K562 (cell line): Measurements from ENCODE around the gene ITPR3. TPM values are rescaled to one million over a fixed set of nuclear protein-coding genes. Genes with fewer than 3 reads are reported as not detected.
A peak's percentile ranks its signal among the peaks of the same experiment; 100 is the strongest.

Experiments used
- BHLHE40 ChIP-seq: IDR thresholded peaks from 2 replicates; pipeline ENCODE4 v1.6.1; 2011; ENCODE audit warnings: low read length, improper control_type of control experiment
- CTBP1 ChIP-seq: fragments of 450-650 bp; IDR thresholded peaks from 2 replicates; pipeline ENCODE4 v1.6.1; 2016; ENCODE audit warnings: borderline replicate concordance
- DNMT1 ChIP-seq: fragments of 450-650 bp; IDR thresholded peaks from 2 replicates; pipeline ENCODE4 v1.6.1; 2016; ENCODE audit warnings: antibody characterized with exemption, mild to moderate bottlenecking
- E2F8 ChIP-seq: fragments of 450-650 bp; IDR thresholded peaks from 2 replicates; pipeline ENCODE4 v1.7.1; 2018; ENCODE audit warnings: mild to moderate bottlenecking, low read depth; ENCODE audit not compliant: partially characterized antibody
- EHMT2 ChIP-seq: fragments of 450-650 bp; IDR thresholded peaks from 2 replicates; pipeline ENCODE4 v1.6.1; 2018; ENCODE audit warnings: antibody characterized with exemption
- FOXJ3 ChIP-seq: sonication (generic); formaldehyde crosslinking; IDR thresholded peaks from 2 replicates; pipeline ENCODE4 v1.4.0; 2020; ENCODE audit warnings: mild to moderate bottlenecking, missing genetic modification reagents
- GABPB1 ChIP-seq: sonication (generic); formaldehyde crosslinking; IDR thresholded peaks from 2 replicates; pipeline ENCODE4 v1.8.0; 2022; ENCODE audit warnings: mild to moderate bottlenecking, missing genetic modification reagents
- HNRNPLL ChIP-seq: fragments of 200-400 bp; formaldehyde crosslinking; IDR thresholded peaks from 2 replicates; pipeline ENCODE4 v1.6.1; 2017; ENCODE audit warnings: low read length, low read depth, mild to moderate bottlenecking; ENCODE audit not compliant: poor library complexity, severe bottlenecking
- HNRNPUL1 ChIP-seq: fragments of 200-400 bp; formaldehyde crosslinking; IDR thresholded peaks from 2 replicates; pipeline ENCODE4 v1.6.1; 2017; ENCODE audit warnings: low read length
- KAT7 ChIP-seq: sonication (generic); formaldehyde crosslinking; IDR thresholded peaks from 2 replicates; pipeline ENCODE4 v1.8.0; 2022; ENCODE audit warnings: missing genetic modification reagents, mild to moderate bottlenecking, borderline replicate concordance
- MAFK ChIP-seq: IDR thresholded peaks from 2 replicates; pipeline ENCODE4 v1.6.1; 2011; ENCODE audit warnings: low read length, improper control_type of control experiment
- MLLT1 ChIP-seq, 2 experiments: fragments of 450-650 bp; IDR thresholded peaks; 2 replicates each; pipeline ENCODE4 v1.6.1; 2016
- NCOA4 ChIP-seq: fragments of 450-650 bp; IDR thresholded peaks from 2 replicates; pipeline ENCODE4 v1.6.1; 2018; ENCODE audit warnings: mild to moderate bottlenecking; ENCODE audit not compliant: partially characterized antibody
- SMARCB1 ChIP-seq: IDR thresholded peaks from 2 replicates; pipeline ENCODE4 v1.6.1; 2011; ENCODE audit warnings: improper control_type of control experiment, low read depth; ENCODE audit not compliant: insufficient read length
- SRF ChIP-seq, 2 experiments: fragments of 250-450, 450-650 bp in 1 of 2; sonication (Bioruptor Pico) in 1 of 2; sonication (generic) in 1 of 2; formaldehyde crosslinking; IDR thresholded peaks; 2 replicates each; pipeline versions ENCODE4 v1.5.0 to v1.5.1; 2020 to 2022; ENCODE audit warnings: mild to moderate bottlenecking in 1 of 2, missing genetic modification reagents in 1 of 2
- TEAD1 ChIP-seq, 2 experiments: fragments of 450-650 bp in 1 of 2; sonication (generic) in 1 of 2; formaldehyde crosslinking; IDR thresholded peaks; 2 replicates each; pipeline versions ENCODE4 v1.4.0 to v1.8.0; 2020 to 2022; ENCODE audit warnings: mild to moderate bottlenecking in 2 of 2, missing genetic modification reagents in 1 of 2
- ZEB2 ChIP-seq: fragments of 450-650 bp; IDR thresholded peaks from 2 replicates; pipeline ENCODE4 v1.6.1; 2016
- ZNF23 ChIP-seq: fragments of 250-450 bp; sonication (Bioruptor Pico); IDR thresholded peaks from 2 replicates; pipeline ENCODE4 v1.4.0; 2020; ENCODE audit warnings: mild to moderate bottlenecking
- ZNF274 ChIP-seq: IDR thresholded peaks from 2 replicates; pipeline ENCODE4 v1.6.1; 2011; ENCODE audit warnings: low read depth, mild to moderate bottlenecking, low read length, moderate library complexity, borderline replicate concordance
- ZNF277 ChIP-seq: fragments of 250-450 bp; sonication (Bioruptor Pico); IDR thresholded peaks from 2 replicates; pipeline ENCODE4 v1.8.0; 2022; ENCODE audit warnings: inconsistent platforms, mild to moderate bottlenecking, moderate library complexity, borderline replicate concordance
- polyA plus RNA-seq, 8 experiments: library from polyadenylated mRNA; depleted of rRNA in 4 of 8; stranded (reverse) in 5 of 8; unstranded in 3 of 8; fragments of >200 nt; fragmentation: Nextera tagmentation in 2 of 8; fragmentation: Illumina TruSeq in 1 of 8; extraction: Ambion mirVana in 2 of 8; extraction: Trizol in 1 of 8; gene quantifications; 2 replicates each; pipeline versions ENCODE4 v1.2.1 to v1.2.3, GENCODE V29; 2011 to 2014; ENCODE audit warnings: inconsistent platforms in 1 of 8, missing spikeins in 1 of 8
- total RNA-seq, 7 experiments: library from RNA; depleted of rRNA in 6 of 7; stranded (reverse); fragments of >200 nt in 6 of 7; fragmentation: Illumina TruSeq in 2 of 7; extraction: Trizol in 2 of 7; gene quantifications; 2 replicates each; pipeline versions ENCODE4 v1.2.1 to v1.2.3, GENCODE V29; 2011 to 2021; ENCODE audit warnings: low replicate concordance in 1 of 7

ITPR3 gene
- total and polyA plus RNA-seq, 9 of the 15 experiments (the other 6 are each of a cell fraction or from before 2014, with no cell fraction given): 0.39 to 35.7 (median 13.2) TPM

GRCh38 chr6:33672808-33673207, 51.7 kb downstream of the ITPR3 start (continued):
- TF ChIP-seq E2F8 (no peak), ZNF274 (no peak), CTBP1 (peak; percentile 74), KAT7 (CRISPR knock-in tag) (no peak), SRF (CRISPR knock-in tag; IDR thresholded peaks at IDR 0.05) (no peak), BHLHE40 (peak; percentile 35), GABPB1 (CRISPR knock-in tag) (peak; percentile 52), DNMT1 (no peak), ZNF277 (CRISPR knock-in tag) (no peak), ZEB2 (no peak), HNRNPUL1 (no peak), TEAD1 (CRISPR knock-in tag; IDR thresholded peaks at IDR 0.05) (no peak), SMARCB1 (no peak), FOXJ3 (CRISPR knock-in tag) (no peak), MAFK (no peak), MLLT1 (IDR thresholded peaks at IDR 0.05) (no peak), ZNF23 (CRISPR knock-in tag) (no peak), NCOA4 (no peak), HNRNPLL (no peak), EHMT2 (no peak)
